ENCODE measurements around the gene LRRC37A2.
"Not testable (repeated sequence)": the region's sequence is repeated elsewhere in the genome, so short reads cannot be mapped to it uniquely, and the experiment has no call there.

Gene LRRC37A2

DNA sequence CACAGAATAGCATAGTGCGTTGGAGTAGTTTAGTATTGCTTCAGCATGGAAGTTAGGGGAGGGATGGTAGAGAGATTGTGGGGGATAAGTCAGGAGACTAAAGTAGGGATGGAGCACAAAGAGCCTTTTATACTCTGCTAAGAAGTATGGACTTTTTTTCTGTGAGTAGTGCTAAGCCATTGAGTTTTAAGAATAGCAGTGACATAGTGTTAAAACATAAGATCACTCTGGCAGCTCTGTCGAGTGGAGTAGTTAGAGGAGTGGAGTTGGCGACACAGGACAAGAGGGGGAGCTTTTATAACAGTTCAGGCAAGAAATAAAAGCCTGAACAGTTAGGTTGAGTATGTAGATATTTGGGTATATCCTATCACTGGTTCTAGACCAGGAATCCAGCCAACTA is 33.4 kb upstream of the LRRC37A2 start:
- H2BK5ac ChIP-seq (ENCODE audit: low read depth, low read length, poor library complexity); H3K4me2 ChIP-seq (ENCODE audit: low read length); H2AK5ac ChIP-seq (ENCODE audit: low read length); H3K9me3 ChIP-seq (ENCODE audit: insufficient read depth, low read depth, low read length); H4K8ac ChIP-seq (ENCODE audit: low read depth, low read length); H3K36me3 ChIP-seq (ENCODE audit: control insufficient read depth in 1 of 2, insufficient read depth in 2 of 2, low read length in 2 of 2); H3K4me1 ChIP-seq (ENCODE audit: control insufficient read depth in 1 of 2, insufficient read depth in 2 of 2, low read length in 2 of 2); H3K4me3 ChIP-seq (ENCODE audit: low read depth, low read length); H4K91ac ChIP-seq (ENCODE audit: low read depth, low read length); H3K79me2 ChIP-seq (ENCODE audit: control insufficient read depth, insufficient read depth, low read length, poor library complexity); H3K9ac ChIP-seq (ENCODE audit: low read length); H4K12ac ChIP-seq (ENCODE audit: low read depth, low read length); H3K23ac ChIP-seq (ENCODE audit: low read length); H3K4ac ChIP-seq (ENCODE audit: low read depth, low read length); H3K79me1 ChIP-seq (ENCODE audit: low read length); H2BK12ac ChIP-seq (ENCODE audit: low read length); DNase-seq; H2BK120ac ChIP-seq (ENCODE audit: insufficient read depth, low read length, poor library complexity); H3K27ac ChIP-seq (ENCODE audit: low read depth, low read length); H3K27me3 ChIP-seq (ENCODE audit: insufficient read depth, low read length); H3K18ac ChIP-seq (ENCODE audit: low read length); H3K14ac ChIP-seq (ENCODE audit: low read length); H2AFZ ChIP-seq (ENCODE audit: insufficient read depth, low read length, poor library complexity): not testable (repeated sequence)
- no CpG with 5 or more reads among the region's 3 CpGs for WGBS (ENCODE audit: extremely low coverage, insufficient coverage, insufficient read length)

DNA sequence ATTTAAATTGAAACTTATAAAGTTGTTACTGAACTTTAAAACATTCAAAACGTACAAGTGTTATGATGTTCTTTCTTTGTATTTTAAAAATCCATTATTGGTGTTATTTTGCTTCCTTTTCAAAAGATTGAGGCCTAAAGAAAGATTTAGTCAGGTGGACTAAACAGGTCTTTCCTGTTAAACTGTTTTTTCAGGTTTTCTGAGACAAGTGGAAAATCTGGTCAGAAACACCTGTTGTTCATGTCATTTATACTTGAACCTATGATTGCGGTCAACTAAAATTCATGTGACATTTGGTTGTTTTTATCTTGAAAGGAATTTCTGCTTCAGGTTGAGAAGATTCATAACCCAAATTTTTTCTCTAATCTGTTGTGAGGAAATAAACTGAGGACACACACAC is 31.0 kb upstream of the LRRC37A2 start:
- not testable (repeated sequence) for H3K23ac ChIP-seq (ENCODE audit: low read length); H3K9me3 ChIP-seq (ENCODE audit: insufficient read depth, low read depth, low read length); H3K27ac ChIP-seq (ENCODE audit: low read depth, low read length); H3K4me3 ChIP-seq (ENCODE audit: low read depth, low read length); H3K79me2 ChIP-seq (ENCODE audit: control insufficient read depth, insufficient read depth, low read length, poor library complexity); H4K8ac ChIP-seq (ENCODE audit: low read depth, low read length); H3K79me1 ChIP-seq (ENCODE audit: low read length); H2BK12ac ChIP-seq (ENCODE audit: low read length); H2BK120ac ChIP-seq (ENCODE audit: insufficient read depth, low read length, poor library complexity); H3K4me1 ChIP-seq (ENCODE audit: control insufficient read depth in 1 of 2, insufficient read depth in 2 of 2, low read length in 2 of 2); H3K14ac ChIP-seq (ENCODE audit: low read length); H2AK5ac ChIP-seq (ENCODE audit: low read length); H4K12ac ChIP-seq (ENCODE audit: low read depth, low read length); H3K4me2 ChIP-seq (ENCODE audit: low read length); H4K91ac ChIP-seq (ENCODE audit: low read depth, low read length); H2BK5ac ChIP-seq (ENCODE audit: low read depth, low read length, poor library complexity); H3K9ac ChIP-seq (ENCODE audit: low read length); H2AFZ ChIP-seq (ENCODE audit: insufficient read depth, low read length, poor library complexity); H3K36me3 ChIP-seq (ENCODE audit: control insufficient read depth in 1 of 2, insufficient read depth in 2 of 2, low read length in 2 of 2); DNase-seq; H3K18ac ChIP-seq (ENCODE audit: low read length); H3K4ac ChIP-seq (ENCODE audit: low read depth, low read length); H3K27me3 ChIP-seq (ENCODE audit: insufficient read depth, low read length)
- WGBS (ENCODE audit: extremely low coverage, insufficient coverage, insufficient read length): no CpG with 5 or more reads among the region's 2 CpGs

DNA sequence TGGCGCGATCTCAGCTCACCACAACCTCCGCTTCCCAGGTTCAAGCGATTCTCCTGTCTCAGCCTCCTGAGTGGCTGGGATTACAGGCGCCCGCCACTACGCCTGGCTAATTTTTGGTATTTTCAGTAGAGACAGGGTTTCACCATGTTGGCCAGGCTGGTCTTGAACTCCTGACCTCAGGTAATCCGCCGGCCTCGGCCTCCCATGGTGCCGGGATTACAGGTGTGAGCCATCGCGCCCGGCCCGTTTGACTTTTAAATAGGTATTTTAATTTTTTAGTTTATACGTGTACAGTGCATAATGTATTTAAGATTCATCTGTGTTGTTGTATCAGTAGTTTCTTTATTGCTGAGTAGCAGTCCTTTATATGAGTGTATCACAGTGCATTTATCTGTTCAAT is 20.2 kb upstream of the LRRC37A2 start:
- H3K27me3 ChIP-seq (ENCODE audit: insufficient read depth, low read length); H3K27ac ChIP-seq (ENCODE audit: low read depth, low read length); H3K36me3 ChIP-seq (ENCODE audit: control insufficient read depth in 1 of 2, insufficient read depth in 2 of 2, low read length in 2 of 2); H4K12ac ChIP-seq (ENCODE audit: low read depth, low read length); H3K4me3 ChIP-seq (ENCODE audit: low read depth, low read length); H3K4me1 ChIP-seq (ENCODE audit: control insufficient read depth in 1 of 2, insufficient read depth in 2 of 2, low read length in 2 of 2); H3K18ac ChIP-seq (ENCODE audit: low read length); H3K23ac ChIP-seq (ENCODE audit: low read length); H3K79me1 ChIP-seq (ENCODE audit: low read length); H2AK5ac ChIP-seq (ENCODE audit: low read length); H3K4ac ChIP-seq (ENCODE audit: low read depth, low read length); H2BK5ac ChIP-seq (ENCODE audit: low read depth, low read length, poor library complexity); H3K79me2 ChIP-seq (ENCODE audit: control insufficient read depth, insufficient read depth, low read length, poor library complexity); H2BK120ac ChIP-seq (ENCODE audit: insufficient read depth, low read length, poor library complexity); H3K4me2 ChIP-seq (ENCODE audit: low read length); H3K14ac ChIP-seq (ENCODE audit: low read length); H4K91ac ChIP-seq (ENCODE audit: low read depth, low read length); H3K9ac ChIP-seq (ENCODE audit: low read length); H4K8ac ChIP-seq (ENCODE audit: low read depth, low read length); H3K9me3 ChIP-seq (ENCODE audit: insufficient read depth, low read depth, low read length); H2BK12ac ChIP-seq (ENCODE audit: low read length); H2AFZ ChIP-seq (ENCODE audit: insufficient read depth, low read length, poor library complexity); DNase-seq: not testable (repeated sequence)
- no CpG with 5 or more reads among the region's 16 CpGs for WGBS (ENCODE audit: extremely low coverage, insufficient coverage, insufficient read length)

DNA sequence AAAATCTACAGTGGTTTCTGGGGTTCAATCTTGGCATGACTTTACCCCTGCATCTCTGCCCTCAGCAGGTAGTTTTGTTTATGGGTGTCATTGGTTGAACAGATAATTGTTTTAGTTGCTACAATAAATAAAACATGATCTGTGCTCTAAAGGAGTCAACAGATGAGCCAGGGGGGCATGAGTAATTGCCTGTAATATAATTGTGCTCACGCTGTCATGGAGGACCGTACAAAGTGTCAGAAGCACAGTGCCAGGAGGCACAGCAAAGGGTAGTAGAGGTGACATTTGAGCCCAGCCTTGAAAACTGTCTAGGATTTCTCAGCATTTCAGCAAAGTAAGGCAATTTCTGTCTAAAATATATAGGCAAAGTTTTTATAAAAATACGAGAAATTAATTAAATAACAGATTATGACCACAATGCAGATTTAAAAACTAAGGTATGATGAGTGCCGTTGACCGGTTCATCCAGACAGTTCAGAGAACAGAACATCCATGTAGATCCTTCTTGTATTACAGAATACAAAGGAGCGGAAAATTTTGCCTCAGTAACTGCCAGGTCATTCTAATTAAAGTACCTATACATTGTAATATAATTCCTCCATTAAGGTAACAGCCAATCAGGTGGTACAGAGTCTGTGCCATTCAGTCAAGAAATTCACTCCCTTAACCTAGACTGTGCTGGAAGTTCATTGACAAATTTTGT is 12.7 kb upstream of the LRRC37A2 start:
- H3K18ac ChIP-seq (ENCODE audit: low read length); H2BK120ac ChIP-seq (ENCODE audit: insufficient read depth, low read length, poor library complexity); DNase-seq; H3K4me3 ChIP-seq (ENCODE audit: low read depth, low read length); H3K36me3 ChIP-seq (ENCODE audit: control insufficient read depth in 1 of 2, insufficient read depth in 2 of 2, low read length in 2 of 2); H3K4me1 ChIP-seq (ENCODE audit: control insufficient read depth in 1 of 2, insufficient read depth in 2 of 2, low read length in 2 of 2); H2BK12ac ChIP-seq (ENCODE audit: low read length); H2AFZ ChIP-seq (ENCODE audit: insufficient read depth, low read length, poor library complexity); H4K91ac ChIP-seq (ENCODE audit: low read depth, low read length); H3K9ac ChIP-seq (ENCODE audit: low read length); H3K27ac ChIP-seq (ENCODE audit: low read depth, low read length); H4K8ac ChIP-seq (ENCODE audit: low read depth, low read length); H3K79me2 ChIP-seq (ENCODE audit: control insufficient read depth, insufficient read depth, low read length, poor library complexity); H3K4ac ChIP-seq (ENCODE audit: low read depth, low read length); H3K27me3 ChIP-seq (ENCODE audit: insufficient read depth, low read length); H3K4me2 ChIP-seq (ENCODE audit: low read length); H2BK5ac ChIP-seq (ENCODE audit: low read depth, low read length, poor library complexity); H2AK5ac ChIP-seq (ENCODE audit: low read length); H3K79me1 ChIP-seq (ENCODE audit: low read length); H4K12ac ChIP-seq (ENCODE audit: low read depth, low read length); H3K23ac ChIP-seq (ENCODE audit: low read length); H3K9me3 ChIP-seq (ENCODE audit: insufficient read depth, low read depth, low read length); H3K14ac ChIP-seq (ENCODE audit: low read length): not testable (repeated sequence)
- no CpG with 5 or more reads among the region's 6 CpGs for WGBS (ENCODE audit: extremely low coverage, insufficient coverage, insufficient read length)

All from trophoblast cell (in vitro differentiated cells and primary cell).